Osteocyte (in vitro differentiated cells): ENCODE data around the gene AP3B1. TPM values are rescaled to one million over a fixed set of nuclear protein-coding genes. Genes with fewer than 3 reads are reported as not detected.

Experiments used
- DNase-seq: peaks from one replicate; pipeline ENCODE4 v3.0.0; 2021; ENCODE audit warnings: mixed read lengths; ENCODE audit not compliant: unreplicated experiment; ENCODE audit errors: extremely low spot score
- H3K27ac Mint-ChIP-seq: one replicate; pipeline ENCODE4 v1.8.0; 2021; ENCODE audit warnings: mild to moderate bottlenecking, mixed read lengths; ENCODE audit not compliant: unreplicated experiment
- H3K27me3 Mint-ChIP-seq: one replicate; pipeline ENCODE4 v1.8.0; 2021; ENCODE audit warnings: mixed read lengths; ENCODE audit not compliant: unreplicated experiment
- H3K36me3 Mint-ChIP-seq: one replicate; pipeline ENCODE4 v1.8.0; 2021; ENCODE audit warnings: mixed read lengths; ENCODE audit not compliant: unreplicated experiment
- H3K4me1 Mint-ChIP-seq: one replicate; pipeline ENCODE4 v1.8.0; 2021; ENCODE audit warnings: mixed read lengths; ENCODE audit not compliant: unreplicated experiment
- H3K4me3 Mint-ChIP-seq: one replicate; pipeline ENCODE4 v1.8.0; 2021; ENCODE audit warnings: mild to moderate bottlenecking, moderate library complexity, mixed read lengths; ENCODE audit not compliant: unreplicated experiment
- H3K9me3 Mint-ChIP-seq: one replicate; pipeline ENCODE4 v1.8.0; 2021; ENCODE audit warnings: mixed read lengths; ENCODE audit not compliant: unreplicated experiment
- total RNA-seq: library from RNA; stranded (reverse); gene quantifications from 2 replicates; pipeline ENCODE4 v1.2.1, GENCODE V29; 2021
- TF ChIP-seq, protein P1 (sequence below): fragments of 200-600 bp; sonication (generic); IDR thresholded peaks from 2 replicates; pipeline ENCODE4 v1.5.0; 2021; ENCODE audit warnings: antibody characterized with exemption, mild to moderate bottlenecking, moderate library complexity

The AP3B1 gene
- total RNA-seq, 1 donor from 2014 or later: 57.0 TPM

DNA sequence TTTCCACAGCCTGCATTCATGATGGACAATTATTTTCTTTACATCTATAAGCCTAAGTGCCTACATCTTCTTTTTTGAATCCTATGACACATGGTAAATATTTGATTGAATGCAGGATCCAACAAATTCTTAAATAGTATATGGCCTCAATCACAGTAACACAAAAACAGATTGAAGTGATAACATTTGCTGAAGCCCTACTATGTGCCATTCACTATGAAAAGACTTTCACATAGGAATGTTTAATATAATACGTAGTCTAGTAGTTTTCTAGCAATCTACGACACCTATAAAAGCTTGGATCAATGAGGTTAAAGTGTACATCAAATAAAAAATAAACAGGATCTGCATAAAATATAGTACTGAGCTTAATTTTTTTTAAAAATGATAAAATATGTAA, 231.0 kb downstream of the AP3B1 start:
- peaks cover 16% of the 10 kb centered on the region for H3K4me1 Mint-ChIP-seq
- no peak for DNase-seq
- no peak overlapping the region for H3K27ac Mint-ChIP-seq
- TF ChIP-seq, protein P1, sequence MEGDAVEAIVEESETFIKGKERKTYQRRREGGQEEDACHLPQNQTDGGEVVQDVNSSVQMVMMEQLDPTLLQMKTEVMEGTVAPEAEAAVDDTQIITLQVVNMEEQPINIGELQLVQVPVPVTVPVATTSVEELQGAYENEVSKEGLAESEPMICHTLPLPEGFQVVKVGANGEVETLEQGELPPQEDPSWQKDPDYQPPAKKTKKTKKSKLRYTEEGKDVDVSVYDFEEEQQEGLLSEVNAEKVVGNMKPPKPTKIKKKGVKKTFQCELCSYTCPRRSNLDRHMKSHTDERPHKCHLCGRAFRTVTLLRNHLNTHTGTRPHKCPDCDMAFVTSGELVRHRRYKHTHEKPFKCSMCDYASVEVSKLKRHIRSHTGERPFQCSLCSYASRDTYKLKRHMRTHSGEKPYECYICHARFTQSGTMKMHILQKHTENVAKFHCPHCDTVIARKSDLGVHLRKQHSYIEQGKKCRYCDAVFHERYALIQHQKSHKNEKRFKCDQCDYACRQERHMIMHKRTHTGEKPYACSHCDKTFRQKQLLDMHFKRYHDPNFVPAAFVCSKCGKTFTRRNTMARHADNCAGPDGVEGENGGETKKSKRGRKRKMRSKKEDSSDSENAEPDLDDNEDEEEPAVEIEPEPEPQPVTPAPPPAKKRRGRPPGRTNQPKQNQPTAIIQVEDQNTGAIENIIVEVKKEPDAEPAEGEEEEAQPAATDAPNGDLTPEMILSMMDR: no peak
- H3K27me3 Mint-ChIP-seq: no peaks in the 10 kb centered on the region
- H3K9me3 Mint-ChIP-seq: peaks cover 15% of the 10 kb centered on the region
- no peak overlapping the region for H3K4me3 Mint-ChIP-seq
- peaks cover 22% of the 10 kb centered on the region for H3K36me3 Mint-ChIP-seq

DNA sequence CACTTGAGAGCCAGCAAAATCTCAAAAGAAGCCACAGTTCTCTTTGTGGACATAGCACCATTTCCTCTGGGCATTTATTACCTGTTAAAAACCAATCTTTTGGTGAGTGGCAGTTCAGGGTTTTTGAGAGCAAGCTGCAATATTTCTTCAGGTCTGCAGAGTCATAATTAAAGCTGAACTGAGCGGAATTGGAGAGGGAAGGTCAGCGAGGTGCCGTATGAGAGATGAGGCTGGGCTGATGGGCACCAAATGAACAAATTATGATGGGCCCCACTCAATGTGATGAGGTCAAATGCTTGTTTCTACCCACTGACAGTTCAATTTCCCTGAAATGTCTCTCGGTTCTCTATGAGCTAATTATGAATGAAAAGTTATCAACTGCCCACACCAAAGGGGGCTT, 231.9 kb downstream of the AP3B1 start:
- peaks cover 14% of the 10 kb centered on the region for H3K36me3 Mint-ChIP-seq
- no peak overlapping the region for H3K27ac Mint-ChIP-seq
- TF ChIP-seq, protein P1: no peak
- DNase-seq: no peak
- peaks cover 16% of the 10 kb centered on the region for H3K4me1 Mint-ChIP-seq
- H3K4me3 Mint-ChIP-seq: no peak overlapping the region
- H3K27me3 Mint-ChIP-seq: no peaks in the 10 kb centered on the region
- peaks cover 14% of the 10 kb centered on the region for H3K9me3 Mint-ChIP-seq

DNA sequence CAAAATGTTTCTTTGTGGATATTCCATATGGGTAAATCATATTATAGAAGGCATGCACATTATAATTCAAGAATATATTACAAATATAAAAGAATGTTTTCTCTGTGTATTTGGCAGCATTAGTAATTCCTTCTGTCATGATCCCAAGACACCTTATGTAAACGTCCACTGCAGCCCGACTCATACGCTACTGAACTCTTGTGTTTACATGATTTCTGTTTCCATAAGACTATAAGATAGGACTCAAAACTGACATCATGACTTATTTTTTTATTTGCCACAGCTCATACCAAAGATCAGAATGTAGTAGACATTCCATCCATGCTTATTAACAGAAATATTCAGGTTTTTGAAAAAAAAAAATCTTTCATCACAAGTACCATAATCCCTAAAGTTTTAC, 234.1 kb downstream of the AP3B1 start:
- DNase-seq: no peak
- H3K9me3 Mint-ChIP-seq: no peaks in the 10 kb centered on the region
- H3K4me1 Mint-ChIP-seq: peaks cover 16% of the 10 kb centered on the region
- no peak overlapping the region for H3K4me3 Mint-ChIP-seq
- TF ChIP-seq, protein P1: no peak
- H3K27me3 Mint-ChIP-seq: no peaks in the 10 kb centered on the region
- H3K36me3 Mint-ChIP-seq: peaks cover 2% of the 10 kb centered on the region
- H3K27ac Mint-ChIP-seq: no peak overlapping the region

DNA sequence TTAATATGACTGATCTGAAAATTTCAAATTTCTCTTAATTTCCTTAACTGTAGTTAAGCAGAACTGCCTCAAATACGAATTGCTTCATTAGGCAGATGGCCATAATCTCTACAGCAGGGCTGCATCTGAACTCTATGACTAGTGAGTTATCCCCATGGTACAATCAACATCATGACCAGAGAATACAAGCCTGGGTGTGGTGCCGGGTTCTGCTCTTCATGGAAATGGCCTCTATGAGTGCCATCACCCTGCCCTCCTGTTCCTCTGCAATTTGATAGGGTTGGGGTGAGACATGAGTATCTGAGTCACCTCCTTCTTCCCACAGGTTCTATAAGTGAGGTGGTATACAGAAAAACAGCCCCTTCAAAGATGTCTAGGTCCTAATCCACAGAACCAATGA, 235.9 kb downstream of the AP3B1 start:
- no peak overlapping the region for H3K27ac Mint-ChIP-seq
- H3K27me3 Mint-ChIP-seq: no peaks in the 10 kb centered on the region
- H3K4me3 Mint-ChIP-seq: no peak overlapping the region
- H3K36me3 Mint-ChIP-seq: peaks cover 2% of the 10 kb centered on the region
- TF ChIP-seq, protein P1: no peak
- H3K9me3 Mint-ChIP-seq: no peaks in the 10 kb centered on the region
- peaks cover 16% of the 10 kb centered on the region for H3K4me1 Mint-ChIP-seq
- no peak for DNase-seq

DNA sequence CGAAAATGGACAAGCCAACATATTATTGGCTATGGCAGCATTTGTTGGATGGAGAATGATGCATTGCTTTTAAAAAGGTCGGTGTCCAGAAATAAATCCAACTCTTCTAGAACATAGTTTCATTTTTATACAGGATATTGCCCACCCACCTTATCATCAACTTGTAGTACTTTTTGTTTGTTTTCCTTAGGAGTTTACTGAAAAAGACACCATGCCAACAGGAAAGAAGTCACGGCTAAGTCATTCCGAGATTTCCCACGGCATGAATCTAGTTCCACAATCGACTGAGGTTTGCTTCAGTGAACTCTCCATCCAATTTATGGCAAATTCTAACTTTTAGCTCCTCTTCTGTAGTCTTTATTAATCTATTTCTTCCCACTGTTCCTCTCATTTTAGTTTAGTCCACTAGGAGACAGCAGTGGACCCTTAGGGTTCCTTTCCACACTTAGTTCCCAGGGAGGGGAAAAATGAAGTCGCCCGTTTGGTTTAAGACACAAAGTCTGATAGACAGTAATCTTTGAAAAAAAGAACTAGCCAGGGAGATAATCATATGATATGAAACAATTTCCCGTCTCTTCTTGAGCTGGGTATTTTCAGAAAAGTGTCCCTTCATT, 237.5 kb downstream of the AP3B1 start:
- Mint-ChIP-seq H3K36me3 (peaks cover 2% of the 10 kb centered on the region), H3K4me3 (no peak overlapping the region), H3K27me3 (no peaks in the 10 kb centered on the region), H3K27ac (no peak overlapping the region), H3K4me1 (peaks cover 16% of the 10 kb centered on the region), H3K9me3 (no peaks in the 10 kb centered on the region)
- TF ChIP-seq, protein P1: peak; percentile 16
- no peak for DNase-seq
